H1 (cell line): ENCODE results near the gene SELENOO. TPM values are rescaled to one million over a fixed set of nuclear protein-coding genes. Genes with fewer than 3 reads are reported as not detected.

Source experiments
- ATF3 ChIP-seq: IDR thresholded peaks from 2 replicates; pipeline ENCODE4 v1.6.1; 2011; ENCODE audit warnings: low read depth, mild to moderate bottlenecking, low read length; ENCODE audit not compliant: insufficient read depth
- CHD7 ChIP-seq: fragments of 300-600 bp; sonication (generic); IDR thresholded peaks from 2 replicates; pipeline ENCODE4 v1.7.1; 2012; ENCODE audit warnings: low read length, moderate library complexity, mild to moderate bottlenecking, inconsistent platforms; ENCODE audit not compliant: insufficient replicate concordance
- GTF2F1 ChIP-seq: IDR thresholded peaks from 2 replicates; pipeline ENCODE4 v1.6.1; 2012; ENCODE audit warnings: low read depth, low read length, improper control_type of control experiment, borderline replicate concordance
- polyA plus RNA-seq, 7 experiments: library from polyadenylated mRNA; depleted of rRNA in 3 of 7; stranded (reverse) in 5 of 7; unstranded in 2 of 7; fragments of >200 nt in 5 of 7; fragments of 200-250 nt in 2 of 7; gene quantifications; 1 replicate in 5 of 7; 2 replicates in 1 of 7; 4 replicates in 1 of 7; pipeline versions ENCODE4 v1.2.1 to v1.2.3, GENCODE V29; 2011 to 2013; ENCODE audit warnings: missing spikeins in 2 of 7, mixed read lengths in 2 of 7
- total RNA-seq: library from RNA; stranded (reverse); fragmentation: NEBNext Ultra II Directional; extraction: Animal tissue kit (Norgen Biotek cat#: 25700); gene quantifications from 2 replicates; pipeline ENCODE4 v1.2.1, GENCODE V29; 2021

Gene SELENOO
- total and polyA plus RNA-seq, 2 of the 8 experiments (the other 6 are each of a cell fraction or from before 2014, with no cell fraction given): 18.6 to 25.1 TPM

DNA sequence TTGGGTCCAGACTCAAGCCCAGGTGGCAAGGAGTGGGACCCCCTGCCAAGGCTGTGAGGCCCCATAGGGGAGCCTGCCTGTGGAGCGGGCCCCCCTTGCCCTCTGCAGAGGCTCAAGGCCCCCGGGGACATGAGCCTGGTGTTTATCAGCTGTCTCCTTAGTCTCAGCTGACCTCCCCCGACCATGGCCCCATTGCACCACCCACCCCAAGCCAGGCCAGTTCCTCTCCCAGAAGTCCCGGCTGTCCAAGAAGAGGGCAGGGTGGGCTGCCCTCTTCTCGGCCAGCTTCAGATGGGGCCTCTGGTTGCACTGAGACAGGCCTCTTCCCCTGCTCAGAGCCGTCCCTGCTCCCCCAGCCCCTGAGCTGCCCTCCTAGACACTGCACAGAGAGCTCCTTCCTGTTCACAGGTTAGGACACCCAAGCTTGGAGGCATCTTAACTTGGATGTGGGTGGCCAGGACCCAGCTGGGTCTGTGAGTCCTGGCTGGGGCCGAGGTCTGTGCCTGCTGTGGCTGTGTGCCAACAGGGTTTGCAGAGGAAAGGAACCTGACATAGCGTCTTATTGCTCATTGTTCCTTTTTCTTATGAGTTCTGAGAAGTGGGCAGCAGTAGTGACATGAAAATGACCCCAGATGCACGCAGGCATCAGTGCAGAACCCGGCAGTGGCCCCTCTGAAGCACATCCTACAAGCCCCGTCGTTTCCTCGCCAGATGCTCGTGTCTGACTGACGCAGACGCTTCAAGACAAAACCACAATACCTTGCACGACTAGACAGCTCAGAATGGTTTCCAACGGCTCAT, 9.7 kb upstream of the SELENOO start (continued):
- no peak for TF ChIP-seq CHD7
- TF ChIP-seq GTF2F1: no peak
- TF ChIP-seq ATF3: no peak
